Cardiac fibroblast (primary cell): ENCODE data around the gene SRD5A3.

ENCODE experiments used
- DNase-seq, 2 donors: peaks; one replicate each; pipeline versions ENCODE4 v3.0.0 to v3.0.0-alpha.2; 2010; ENCODE audit warnings: low read depth in 2 of 2
- H3K4me3 ChIP-seq, 2 donors: replicated peaks in 1 of 2; 1 replicate in 1 of 2; 2 replicates in 1 of 2; pipeline ENCODE4 v1.5.1; 2011; ENCODE audit warnings: low read depth in 2 of 2, low read length in 2 of 2, mild to moderate bottlenecking in 2 of 2, moderate library complexity in 1 of 2
- CTCF ChIP-seq: IDR thresholded peaks from one replicate; pipeline ENCODE4 v1.5.1; 2011; ENCODE audit warnings: low read depth, mild to moderate bottlenecking, low read length, inconsistent platforms

The SRD5A3 gene

GRCh38 chr4:55329012-55329411 lies 17.0 kb upstream of the SRD5A3 start:
- no peak for TF ChIP-seq CTCF
- DNase-seq: no peak
- no peak overlapping the region for H3K4me3 ChIP-seq

- no peak for TF ChIP-seq CTCF
- DNase-seq: peak in 1 of 2 donors; percentile 64
- no peak overlapping the region for H3K4me3 ChIP-seq
Measured at GRCh38 chr4:55330241-55330640, 15.8 kb upstream of the SRD5A3 start.

- no peak for DNase-seq
- TF ChIP-seq CTCF: no peak
Measured at GRCh38 chr4:55336138-55337034, 9.7 kb upstream of the SRD5A3 start.

GRCh38 chr4:55337944-55338343 lies 8.1 kb upstream of the SRD5A3 start:
- no peak for DNase-seq
- H3K4me3 ChIP-seq: no peak overlapping the region
- TF ChIP-seq CTCF: no peak

More at GRCh38 chr4:55336138-55337034, 9.7 kb upstream of the SRD5A3 start:
- H3K4me3 ChIP-seq: no peak overlapping the region

- peak in 1 of 2 donors; percentile 21 for DNase-seq
- H3K4me3 ChIP-seq: no peak overlapping the region
- TF ChIP-seq CTCF: no peak
Measured at GRCh38 chr4:55338486-55338885, 7.6 kb upstream of the SRD5A3 start.

- peak in 1 of 2 donors; percentile 51 for DNase-seq
- H3K4me3 ChIP-seq: no peak overlapping the region
- no peak for TF ChIP-seq CTCF
Measured at GRCh38 chr4:55340266-55340665, 5.8 kb upstream of the SRD5A3 start.

GRCh38 chr4:55343887-55344286 lies 2.2 kb upstream of the SRD5A3 start:
- TF ChIP-seq CTCF: no peak
- DNase-seq: no peak
- no peak overlapping the region for H3K4me3 ChIP-seq
